ENCODE results near the gene TSHZ2. TPM values are rescaled to one million over a fixed set of nuclear protein-coding genes. Genes with fewer than 3 reads are reported as not detected.
A peak's percentile ranks its signal among the peaks of the same experiment; 100 is the strongest.

TSHZ2 gene
- total and polyA plus RNA-seq, 9 of the 15 experiments (the other 6 are each of a cell fraction or from before 2014, with no cell fraction given): 0.03 to 0.20 (median 0.05) TPM; not detected in 4

DNA sequence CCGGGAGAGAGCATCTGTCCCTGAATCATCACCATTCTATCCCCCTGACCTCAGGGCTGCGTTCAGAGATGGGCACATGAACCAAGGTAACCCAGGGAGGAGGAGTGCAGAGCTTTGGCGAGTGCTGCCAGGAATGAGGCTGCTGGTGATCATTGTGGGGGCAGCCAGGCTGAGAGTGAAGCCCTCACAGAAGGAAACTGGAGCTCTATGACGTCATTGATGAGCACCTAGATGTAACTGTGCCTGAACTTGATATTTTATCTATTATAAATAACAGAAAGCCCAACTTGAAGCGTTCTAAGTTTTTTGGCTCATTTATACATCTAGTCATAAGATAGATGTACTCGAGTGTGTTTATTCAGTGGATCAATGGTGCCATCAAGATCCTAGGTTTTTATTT lies 17.3 kb upstream of the TSHZ2 start:
- CTCF ChIA-PET (ENCODE audit: low intra/inter-chr PET ratio): no interaction called here
- Histone ChIP-seq H4K20me1 (replicated peaks; ENCODE audit: control insufficient read depth, insufficient read depth, low read length) (no peaks in the 10 kb centered on the region), H3K27me3 (ENCODE audit: control insufficient read depth in 2 of 2, insufficient read depth in 2 of 2, low read length in 2 of 2) (no peaks in the 10 kb centered on the region), H3K4me3 (no peak overlapping the region), H3K4me2 (ENCODE audit: insufficient read depth, low read length) (no peak overlapping the region), H3K9me1 (ENCODE audit: control insufficient read depth, insufficient read depth, low read length) (no peaks in the 10 kb centered on the region), H3K36me3 (ENCODE audit: control insufficient read depth, insufficient read depth, low read length) (no peaks in the 10 kb centered on the region), H2AFZ (ENCODE audit: low read depth, low read length) (no peak overlapping the region), H3K4me1 (replicated peaks in 1 of 2; ENCODE audit: control insufficient read depth in 2 of 2, insufficient read depth in 2 of 2, low read length in 2 of 2) (no peaks in the 10 kb centered on the region; a peak in 1 of 5 replicates), H3K9me3 (replicated peaks; ENCODE audit: control insufficient read depth, insufficient read depth, low read depth, low read length) (no peaks in the 10 kb centered on the region), H3K79me2 (ENCODE audit: control insufficient read depth, insufficient read depth, low read length) (no peaks in the 10 kb centered on the region), H3K9ac (ENCODE audit: insufficient read depth in 1 of 2, low read depth in 2 of 2, low read length in 2 of 2) (no peak overlapping the region), H3K27ac (ENCODE audit: extremely low read depth, low read depth, low read length) (no peak overlapping the region)
- WGBS (ENCODE audit: insufficient coverage, low coverage, missing lambda C conversion rate): 2% methylated on average over 6 of the region's 6 CpGs
- no TSS peak for BruUV-seq (replicated peaks)
- POLR2A ChIA-PET: no interaction called here
- ATAC-seq: no peak
- intact Hi-C loops (cut with micrococcal nuclease) (no loop called here), in situ Hi-C loops (cut with MboI) (no loop called here)
- FAIRE-seq: no peak
- no peak for DNase-seq (ENCODE audit: extremely low read depth in 1 of 4, low spot score in 3 of 4)
- TF ChIP-seq MEF2A (IDR thresholded peaks at IDR 0.05; ENCODE audit: control insufficient read depth, low read depth, low read length) (no peak), ATF1 (CRISPR knock-in tag; IDR thresholded peaks at IDR 0.05) (no peak), ATF1 (tag; IDR thresholded peaks at IDR 0.05) (0 out of 2 replicates have a peak, but pooled peaks have one; percentile 27), ZFPM2 (CRISPR knock-in tag; IDR thresholded peaks at IDR 0.05) (no peak), IRF2 (CRISPR knock-in tag; IDR thresholded peaks at IDR 0.05) (no peak), ATF7 (IDR thresholded peaks at IDR 0.05) (peak; percentile 19; the same call in 1 of the 2 replicates), RBM39 (optimal IDR thresholded peaks at IDR 0.05; ENCODE audit: low read depth, low read length) (no peak)
- TF ChIP-seq, protein P1, sequence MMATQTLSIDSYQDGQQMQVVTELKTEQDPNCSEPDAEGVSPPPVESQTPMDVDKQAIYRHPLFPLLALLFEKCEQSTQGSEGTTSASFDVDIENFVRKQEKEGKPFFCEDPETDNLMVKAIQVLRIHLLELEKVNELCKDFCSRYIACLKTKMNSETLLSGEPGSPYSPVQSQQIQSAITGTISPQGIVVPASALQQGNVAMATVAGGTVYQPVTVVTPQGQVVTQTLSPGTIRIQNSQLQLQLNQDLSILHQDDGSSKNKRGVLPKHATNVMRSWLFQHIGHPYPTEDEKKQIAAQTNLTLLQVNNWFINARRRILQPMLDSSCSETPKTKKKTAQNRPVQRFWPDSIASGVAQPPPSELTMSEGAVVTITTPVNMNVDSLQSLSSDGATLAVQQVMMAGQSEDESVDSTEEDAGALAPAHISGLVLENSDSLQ (IDR thresholded peaks at IDR 0.05): no peak
- TF ChIP-seq, protein P2, sequence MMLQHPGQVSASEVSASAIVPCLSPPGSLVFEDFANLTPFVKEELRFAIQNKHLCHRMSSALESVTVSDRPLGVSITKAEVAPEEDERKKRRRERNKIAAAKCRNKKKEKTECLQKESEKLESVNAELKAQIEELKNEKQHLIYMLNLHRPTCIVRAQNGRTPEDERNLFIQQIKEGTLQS (IDR thresholded peaks at IDR 0.05): peak; percentile 22; the same call in 1 of the 2 replicates
- TF ChIP-seq, protein P2 (CRISPR knock-in tag; conservative IDR thresholded peaks at IDR 0.05): no peak
